ENCODE measurements around the gene GABRG3. TPM values are rescaled to one million over a fixed set of nuclear protein-coding genes. Genes with fewer than 3 reads are reported as not detected.

GABRG3 gene
- total RNA-seq (2014; rRNA removed; shearing (Covaris generic); ENCODE audit: low replicate concordance), result not detected in 2 replicates

GRCh38 chr15:26970712-26971210 lies at the start of gene GABRG3:
Gene GABRG3, plus strand, starts transcription at chr15:26971181.
- no peaks in the 10 kb centered on the region for H3K9me2 ChIP-seq (replicated peaks; ENCODE audit: insufficient read depth, low read length)
- H3K4me2 ChIP-seq (ENCODE audit: low read depth, low read length, poor library complexity, severe bottlenecking), result no peak within 1 kb of the TSS
- H3K27me3 ChIP-seq (ENCODE audit: low read length), result no peaks in the 10 kb centered on the region
- no peaks in the 10 kb centered on the region for H4K20me1 ChIP-seq (ENCODE audit: insufficient read depth, low read depth, low read length)
- DNase-seq, result no peak
- H3K27ac ChIP-seq (ENCODE audit: low read length), result no peak within 1 kb of the TSS
- no peaks in the 10 kb centered on the region for H3K4me1 ChIP-seq (ENCODE audit: low read length)
- no peak within 1 kb of the TSS for H2AFZ ChIP-seq (ENCODE audit: low read length)
- no peaks in the 10 kb centered on the region for H3K79me2 ChIP-seq (ENCODE audit: low read length)
- no peak within 1 kb of the TSS for H3K4me3 ChIP-seq (ENCODE audit: low read length)
- no peaks in the 10 kb centered on the region for H3K36me3 ChIP-seq (ENCODE audit: insufficient read depth, low read length)
- H3K9ac ChIP-seq (ENCODE audit: low read length), result no peak within 1 kb of the TSS
- H3K9me3 ChIP-seq (ENCODE audit: low read length), result peaks cover 25% of the 10 kb centered on the region

GRCh38 chr15:26921433-26921832 lies 49.5 kb upstream of the GABRG3 start:
- Histone ChIP-seq H3K9me3 (ENCODE audit: low read length) (peaks cover 42% of the 10 kb centered on the region), H3K36me3 (ENCODE audit: insufficient read depth, low read length) (no peaks in the 10 kb centered on the region), H4K20me1 (ENCODE audit: insufficient read depth, low read depth, low read length) (no peaks in the 10 kb centered on the region), H2AFZ (ENCODE audit: low read length) (no peak overlapping the region), H3K4me3 (ENCODE audit: low read length) (no peak overlapping the region), H3K9ac (ENCODE audit: low read length) (no peak overlapping the region), H3K4me2 (ENCODE audit: low read depth, low read length, poor library complexity, severe bottlenecking) (no peak overlapping the region), H3K27me3 (ENCODE audit: low read length) (no peaks in the 10 kb centered on the region), H3K9me2 (replicated peaks; ENCODE audit: insufficient read depth, low read length) (no peaks in the 10 kb centered on the region), H3K79me2 (ENCODE audit: low read length) (no peaks in the 10 kb centered on the region), H3K27ac (ENCODE audit: low read length) (no peak overlapping the region), H3K4me1 (ENCODE audit: low read length) (no peaks in the 10 kb centered on the region)
- no peak for DNase-seq

- Histone ChIP-seq H2AFZ (ENCODE audit: low read length) (no peak overlapping the region), H3K9ac (ENCODE audit: low read length) (no peak overlapping the region), H3K36me3 (ENCODE audit: insufficient read depth, low read length) (no peaks in the 10 kb centered on the region), H3K4me1 (ENCODE audit: low read length) (no peaks in the 10 kb centered on the region), H3K9me2 (replicated peaks; ENCODE audit: insufficient read depth, low read length) (no peaks in the 10 kb centered on the region), H3K27me3 (ENCODE audit: low read length) (no peaks in the 10 kb centered on the region), H3K79me2 (ENCODE audit: low read length) (no peaks in the 10 kb centered on the region), H3K9me3 (ENCODE audit: low read length) (peaks cover 46% of the 10 kb centered on the region), H3K4me3 (ENCODE audit: low read length) (no peak overlapping the region), H3K27ac (ENCODE audit: low read length) (no peak overlapping the region), H4K20me1 (ENCODE audit: insufficient read depth, low read depth, low read length) (no peaks in the 10 kb centered on the region), H3K4me2 (ENCODE audit: low read depth, low read length, poor library complexity, severe bottlenecking) (no peak overlapping the region)
- no peak for DNase-seq
Observed at GRCh38 chr15:26926081-26926480, 44.9 kb upstream of the GABRG3 start.

- Histone ChIP-seq H3K9me3 (ENCODE audit: low read length) (peaks cover 42% of the 10 kb centered on the region), H3K79me2 (ENCODE audit: low read length) (no peaks in the 10 kb centered on the region)
- DNase-seq, result no peak
Observed at GRCh38 chr15:26928051-26928450, 42.9 kb upstream of the GABRG3 start.

GRCh38 chr15:26929588-26929987 lies 41.4 kb upstream of the GABRG3 start:
- Histone ChIP-seq H3K36me3 (ENCODE audit: insufficient read depth, low read length) (no peaks in the 10 kb centered on the region), H3K27me3 (ENCODE audit: low read length) (no peaks in the 10 kb centered on the region), H3K9me2 (replicated peaks; ENCODE audit: insufficient read depth, low read length) (no peaks in the 10 kb centered on the region), H3K4me2 (ENCODE audit: low read depth, low read length, poor library complexity, severe bottlenecking) (no peak overlapping the region), H3K9ac (ENCODE audit: low read length) (no peak overlapping the region), H4K20me1 (ENCODE audit: insufficient read depth, low read depth, low read length) (no peaks in the 10 kb centered on the region), H2AFZ (ENCODE audit: low read length) (no peak overlapping the region), H3K4me3 (ENCODE audit: low read length) (no peak overlapping the region), H3K4me1 (ENCODE audit: low read length) (no peaks in the 10 kb centered on the region), H3K79me2 (ENCODE audit: low read length) (no peaks in the 10 kb centered on the region), H3K27ac (ENCODE audit: low read length) (no peak overlapping the region), H3K9me3 (ENCODE audit: low read length) (peaks cover 38% of the 10 kb centered on the region)
- DNase-seq, result no peak

More at GRCh38 chr15:26928051-26928450, 42.9 kb upstream of the GABRG3 start:
- Histone ChIP-seq H3K9me2 (replicated peaks; ENCODE audit: insufficient read depth, low read length) (no peaks in the 10 kb centered on the region), H2AFZ (ENCODE audit: low read length) (no peak overlapping the region), H4K20me1 (ENCODE audit: insufficient read depth, low read depth, low read length) (no peaks in the 10 kb centered on the region), H3K4me2 (ENCODE audit: low read depth, low read length, poor library complexity, severe bottlenecking) (no peak overlapping the region), H3K9ac (ENCODE audit: low read length) (no peak overlapping the region), H3K4me1 (ENCODE audit: low read length) (no peaks in the 10 kb centered on the region), H3K4me3 (ENCODE audit: low read length) (no peak overlapping the region), H3K27ac (ENCODE audit: low read length) (no peak overlapping the region), H3K36me3 (ENCODE audit: insufficient read depth, low read length) (no peaks in the 10 kb centered on the region), H3K27me3 (ENCODE audit: low read length) (no peaks in the 10 kb centered on the region)

- Histone ChIP-seq H3K79me2 (ENCODE audit: low read length) (no peaks in the 10 kb centered on the region), H3K4me2 (ENCODE audit: low read depth, low read length, poor library complexity, severe bottlenecking) (no peak overlapping the region), H2AFZ (ENCODE audit: low read length) (no peak overlapping the region), H3K36me3 (ENCODE audit: insufficient read depth, low read length) (no peaks in the 10 kb centered on the region), H4K20me1 (ENCODE audit: insufficient read depth, low read depth, low read length) (no peaks in the 10 kb centered on the region), H3K27me3 (ENCODE audit: low read length) (no peaks in the 10 kb centered on the region), H3K9ac (ENCODE audit: low read length) (no peak overlapping the region), H3K4me3 (ENCODE audit: low read length) (no peak overlapping the region), H3K9me3 (ENCODE audit: low read length) (peaks cover 33% of the 10 kb centered on the region), H3K9me2 (replicated peaks; ENCODE audit: insufficient read depth, low read length) (no peaks in the 10 kb centered on the region), H3K27ac (ENCODE audit: low read length) (no peak overlapping the region), H3K4me1 (ENCODE audit: low read length) (no peaks in the 10 kb centered on the region)
- DNase-seq, result no peak
Observed at GRCh38 chr15:26934848-26935247, 36.1 kb upstream of the GABRG3 start.

GRCh38 chr15:26935322-26935721 lies 35.7 kb upstream of the GABRG3 start:
- no peak overlapping the region for H3K4me2 ChIP-seq (ENCODE audit: low read depth, low read length, poor library complexity, severe bottlenecking)
- peaks cover 33% of the 10 kb centered on the region for H3K9me3 ChIP-seq (ENCODE audit: low read length)
- H3K9me2 ChIP-seq (replicated peaks; ENCODE audit: insufficient read depth, low read length), result no peaks in the 10 kb centered on the region
- H3K4me3 ChIP-seq (ENCODE audit: low read length), result no peak overlapping the region
- H2AFZ ChIP-seq (ENCODE audit: low read length), result no peak overlapping the region
- H3K4me1 ChIP-seq (ENCODE audit: low read length), result no peaks in the 10 kb centered on the region
- no peak overlapping the region for H3K9ac ChIP-seq (ENCODE audit: low read length)
- DNase-seq, result no peak
- H3K79me2 ChIP-seq (ENCODE audit: low read length), result no peaks in the 10 kb centered on the region
- H3K27me3 ChIP-seq (ENCODE audit: low read length), result no peaks in the 10 kb centered on the region
- no peaks in the 10 kb centered on the region for H3K36me3 ChIP-seq (ENCODE audit: insufficient read depth, low read length)
- no peaks in the 10 kb centered on the region for H4K20me1 ChIP-seq (ENCODE audit: insufficient read depth, low read depth, low read length)
- H3K27ac ChIP-seq (ENCODE audit: low read length), result no peak overlapping the region

GRCh38 chr15:26936502-26936901 lies 34.5 kb upstream of the GABRG3 start:
- peaks cover 31% of the 10 kb centered on the region for H3K9me3 ChIP-seq (ENCODE audit: low read length)
- no peak overlapping the region for H2AFZ ChIP-seq (ENCODE audit: low read length)
- no peak overlapping the region for H3K9ac ChIP-seq (ENCODE audit: low read length)
- no peaks in the 10 kb centered on the region for H3K9me2 ChIP-seq (replicated peaks; ENCODE audit: insufficient read depth, low read length)
- no peaks in the 10 kb centered on the region for H3K4me1 ChIP-seq (ENCODE audit: low read length)
- H4K20me1 ChIP-seq (ENCODE audit: insufficient read depth, low read depth, low read length), result no peaks in the 10 kb centered on the region
- H3K4me3 ChIP-seq (ENCODE audit: low read length), result no peak overlapping the region
- no peak for DNase-seq
- H3K27me3 ChIP-seq (ENCODE audit: low read length), result no peaks in the 10 kb centered on the region
- H3K4me2 ChIP-seq (ENCODE audit: low read depth, low read length, poor library complexity, severe bottlenecking), result no peak overlapping the region
- no peak overlapping the region for H3K27ac ChIP-seq (ENCODE audit: low read length)
- H3K79me2 ChIP-seq (ENCODE audit: low read length), result no peaks in the 10 kb centered on the region
- H3K36me3 ChIP-seq (ENCODE audit: insufficient read depth, low read length), result no peaks in the 10 kb centered on the region

- H3K27ac ChIP-seq (ENCODE audit: low read length), result no peak overlapping the region
- H3K4me3 ChIP-seq (ENCODE audit: low read length), result no peak overlapping the region
- no peak overlapping the region for H3K4me2 ChIP-seq (ENCODE audit: low read depth, low read length, poor library complexity, severe bottlenecking)
- H3K79me2 ChIP-seq (ENCODE audit: low read length), result no peaks in the 10 kb centered on the region
- H3K4me1 ChIP-seq (ENCODE audit: low read length), result no peaks in the 10 kb centered on the region
- H2AFZ ChIP-seq (ENCODE audit: low read length), result no peak overlapping the region
- no peaks in the 10 kb centered on the region for H3K27me3 ChIP-seq (ENCODE audit: low read length)
- H3K9ac ChIP-seq (ENCODE audit: low read length), result no peak overlapping the region
- DNase-seq, result no peak
- no peaks in the 10 kb centered on the region for H3K36me3 ChIP-seq (ENCODE audit: insufficient read depth, low read length)
- H3K9me2 ChIP-seq (replicated peaks; ENCODE audit: insufficient read depth, low read length), result no peaks in the 10 kb centered on the region
- H3K9me3 ChIP-seq (ENCODE audit: low read length), result peaks cover 26% of the 10 kb centered on the region
- H4K20me1 ChIP-seq (ENCODE audit: insufficient read depth, low read depth, low read length), result no peaks in the 10 kb centered on the region
Observed at GRCh38 chr15:26937134-26937533, 33.8 kb upstream of the GABRG3 start.

All from Karpas-422 (cell line).